GM19099 (cell line): ENCODE measurements around the gene DCAF5.

Experiments
- POLR2A ChIP-seq: IDR thresholded peaks from 3 replicates; pipeline ENCODE4 v1.6.1; 2011; ENCODE audit warnings: low read depth; ENCODE audit not compliant: insufficient read length; ENCODE audit errors: extremely low read depth

The DCAF5 gene

DNA sequence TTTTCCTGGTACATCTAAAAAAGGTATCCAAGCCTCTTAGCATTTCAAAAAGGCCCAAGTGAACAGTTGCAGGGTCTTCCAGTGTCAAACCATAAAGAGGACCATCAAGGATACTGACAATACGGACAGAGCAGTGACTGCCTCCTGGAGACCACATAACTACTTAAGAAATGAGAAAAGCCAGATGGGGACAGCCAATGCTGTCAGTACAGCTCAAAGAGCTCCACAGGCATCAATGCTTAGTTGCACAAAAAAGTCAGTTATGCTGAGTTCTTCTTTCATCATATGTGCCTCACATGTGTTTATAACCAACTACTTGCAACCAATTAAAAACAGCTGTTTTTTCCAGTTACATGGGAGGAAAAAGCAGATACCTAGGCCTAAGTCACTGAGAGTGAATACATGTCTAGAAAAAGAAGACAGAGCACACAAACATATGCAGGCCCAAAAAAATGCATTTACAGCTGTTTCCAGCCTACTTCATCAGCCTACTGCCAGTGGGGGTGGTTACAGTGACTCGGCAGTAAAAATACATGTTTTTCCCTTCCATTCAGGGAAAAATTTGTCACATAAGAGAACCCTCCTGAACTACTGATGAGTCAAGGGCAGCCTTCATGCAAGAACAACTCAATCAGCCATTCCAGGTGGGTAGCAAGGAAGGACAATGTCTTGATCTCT lies 84.0 kb downstream of the DCAF5 start:
- TF ChIP-seq POLR2A = no peak

DNA sequence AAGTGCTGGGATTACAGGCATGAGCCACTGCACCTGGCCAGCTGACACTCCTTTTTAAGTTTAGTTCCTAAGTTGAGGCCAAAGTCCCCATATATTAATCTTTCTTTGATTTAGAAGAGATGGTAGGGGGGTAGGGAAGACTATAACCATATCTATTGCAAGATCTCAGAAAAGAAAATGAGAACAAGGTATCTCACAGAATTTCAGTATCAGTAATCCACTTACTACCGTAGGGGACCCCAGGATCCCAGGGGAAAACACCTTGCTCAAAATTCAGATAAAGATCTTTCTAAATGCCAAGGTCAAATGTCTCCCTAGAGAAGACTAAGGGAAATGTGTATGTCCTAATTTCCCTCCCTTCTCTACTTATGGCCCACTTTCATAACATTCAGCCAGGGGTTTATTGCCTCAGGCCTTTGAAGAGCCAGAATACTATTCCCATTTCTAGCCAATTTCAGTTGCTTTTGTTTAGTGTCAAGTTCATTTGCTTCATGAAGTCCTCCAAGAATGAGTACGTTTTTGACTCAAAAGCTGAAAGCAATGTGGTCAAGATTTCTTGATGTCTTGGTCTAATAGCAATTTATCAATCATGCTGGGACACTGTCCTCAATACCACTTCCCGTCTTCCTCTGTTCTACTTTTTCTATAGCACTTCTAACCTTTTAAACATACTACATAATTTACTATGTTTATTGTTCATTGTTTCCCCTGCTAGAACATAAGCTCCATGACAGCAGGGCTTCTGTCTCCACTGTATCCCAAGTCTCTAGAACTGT lies 86.3 kb downstream of the DCAF5 start:
- no peak for TF ChIP-seq POLR2A

DNA sequence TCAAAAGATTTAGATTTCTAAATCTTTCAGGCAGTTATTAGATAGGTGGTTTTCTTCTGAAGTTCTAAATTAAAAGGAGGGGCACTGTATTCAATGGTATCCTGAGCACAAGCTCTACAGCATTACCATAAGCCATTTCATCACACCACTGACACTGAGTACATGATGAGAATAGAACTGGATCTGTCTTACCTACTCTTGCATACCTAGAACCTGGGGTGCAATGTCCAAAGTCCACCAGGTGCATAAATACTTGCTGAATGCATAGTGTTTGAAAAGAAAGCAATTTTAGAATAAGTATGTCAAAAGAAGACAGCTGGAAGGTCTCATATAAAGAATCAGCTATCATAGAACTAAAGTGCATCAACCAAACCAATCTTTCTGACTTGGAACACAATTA lies 88.3 kb downstream of the DCAF5 start:
- no peak for TF ChIP-seq POLR2A

DNA sequence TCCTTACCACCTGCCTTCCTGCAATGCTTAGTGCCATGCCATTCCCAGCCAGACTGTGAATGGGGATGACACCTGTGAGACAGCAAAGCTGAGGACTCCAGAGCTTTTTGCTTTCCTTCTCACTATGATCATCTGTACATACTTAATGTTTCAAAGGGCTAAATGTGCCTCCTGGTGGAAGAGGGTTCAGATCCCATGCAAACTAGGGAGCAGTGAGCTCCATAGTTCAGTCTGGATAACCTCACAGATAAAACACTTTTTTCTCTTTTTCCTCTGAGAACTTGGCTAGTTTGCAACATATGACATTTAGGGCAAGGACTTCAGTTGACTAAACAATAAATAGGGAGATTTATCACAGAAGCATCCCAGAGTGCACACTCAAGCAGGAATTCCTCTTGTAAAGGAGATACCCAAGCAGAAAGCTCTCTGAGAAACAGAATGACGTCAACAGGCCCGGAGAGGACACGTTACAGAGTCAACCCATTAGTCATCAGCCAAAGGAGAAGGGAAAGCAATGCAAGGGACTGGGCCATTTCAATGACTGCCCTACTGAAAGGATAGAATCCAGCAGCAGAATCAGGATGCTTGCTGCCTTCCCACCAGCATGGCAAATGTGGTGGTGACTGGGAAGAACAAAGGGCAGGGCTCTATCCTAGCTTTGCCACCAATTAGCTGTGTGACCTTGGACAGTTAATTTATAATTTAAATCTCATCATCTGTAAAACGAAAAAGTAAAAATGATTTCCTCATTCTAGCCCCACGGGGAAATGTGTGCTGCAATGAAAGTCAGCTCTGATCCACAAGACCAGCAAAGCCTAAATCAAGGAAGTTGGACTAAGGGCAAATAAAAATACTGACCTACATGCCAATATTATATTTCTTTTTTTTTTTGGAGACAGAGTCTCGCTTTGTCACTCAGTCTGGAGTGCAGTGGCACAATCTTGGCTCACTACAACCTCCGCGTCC lies 93.0 kb downstream of the DCAF5 start:
- TF ChIP-seq POLR2A = no peak

DNA sequence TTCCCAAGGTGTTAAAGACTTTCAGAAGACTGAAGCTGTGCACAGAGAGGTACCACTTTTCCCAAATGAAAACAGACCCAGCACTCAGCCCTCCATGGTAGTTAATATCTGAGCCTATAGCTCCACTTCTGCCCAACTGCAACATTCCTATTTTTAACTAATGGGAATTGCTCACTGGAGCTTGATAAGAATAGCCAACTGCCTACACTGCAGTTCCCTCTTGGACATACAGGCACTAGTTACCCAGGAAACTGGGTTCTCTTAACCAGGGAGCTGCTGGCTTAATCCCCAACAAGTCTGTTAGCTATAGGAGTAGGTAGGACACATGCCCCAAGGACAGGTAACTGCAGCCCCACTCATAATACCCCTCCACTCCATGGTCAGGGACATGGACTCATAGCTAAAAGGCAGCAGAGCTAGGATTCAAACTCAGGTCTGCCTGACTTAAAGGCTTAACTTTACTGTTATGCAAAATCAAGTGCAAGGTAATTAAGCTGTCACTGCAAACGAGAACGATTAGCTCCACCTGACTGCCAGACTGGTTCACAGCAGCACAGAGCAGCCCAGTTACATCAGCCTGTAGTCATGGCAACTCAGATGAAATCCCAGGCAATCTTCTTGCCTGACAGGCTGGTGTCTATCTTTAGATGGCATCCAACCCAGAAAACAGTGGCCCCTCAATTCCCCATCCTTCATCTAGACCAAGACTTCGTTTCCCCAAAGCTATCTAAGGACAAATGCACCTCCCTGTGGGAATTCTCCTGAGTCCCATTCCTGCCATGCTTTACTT lies 96.7 kb downstream of the DCAF5 start:
- no peak for TF ChIP-seq POLR2A

DNA sequence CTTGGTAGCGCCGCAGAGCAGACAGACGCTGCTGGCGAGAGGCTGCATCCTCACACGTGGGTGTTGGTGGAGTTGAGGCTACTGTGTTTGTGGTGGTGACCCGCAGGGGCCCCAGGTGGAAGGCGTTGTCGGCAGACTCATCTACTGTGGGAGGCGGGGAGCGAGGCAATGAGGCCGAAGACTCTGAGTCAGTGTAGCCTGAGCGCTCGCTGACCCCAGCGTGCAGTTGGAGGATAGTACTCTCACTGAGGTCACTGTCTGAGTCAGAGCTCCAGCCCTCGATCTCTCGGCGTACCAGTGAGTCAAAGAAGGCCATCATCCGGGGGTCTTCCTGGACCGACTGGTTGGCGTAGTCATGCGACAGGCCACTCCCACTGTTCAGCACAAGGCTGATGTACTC lies 97.8 kb downstream of the DCAF5 start:
- TF ChIP-seq POLR2A = no peak

DNA sequence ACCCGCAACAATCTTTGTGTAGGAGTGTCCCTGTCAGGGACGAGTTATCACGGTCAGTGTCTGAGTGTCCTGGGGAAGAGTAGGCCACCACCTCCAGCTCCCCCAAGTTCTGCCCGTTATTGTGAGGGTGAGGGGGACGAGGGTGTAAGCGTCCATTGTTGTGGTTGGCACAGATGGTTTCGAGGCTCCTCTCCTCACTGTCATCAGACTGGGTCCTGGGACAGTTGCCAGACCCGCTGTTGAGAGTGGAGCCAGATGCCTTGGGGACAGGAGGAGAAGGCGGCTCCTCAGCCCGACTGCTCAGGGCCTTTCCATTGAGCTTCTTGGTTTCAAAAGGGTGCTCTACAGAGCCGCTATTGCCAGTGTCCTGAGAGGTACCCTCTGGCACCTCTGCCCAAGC lies 98.9 kb downstream of the DCAF5 start:
- TF ChIP-seq POLR2A = no peak

DNA sequence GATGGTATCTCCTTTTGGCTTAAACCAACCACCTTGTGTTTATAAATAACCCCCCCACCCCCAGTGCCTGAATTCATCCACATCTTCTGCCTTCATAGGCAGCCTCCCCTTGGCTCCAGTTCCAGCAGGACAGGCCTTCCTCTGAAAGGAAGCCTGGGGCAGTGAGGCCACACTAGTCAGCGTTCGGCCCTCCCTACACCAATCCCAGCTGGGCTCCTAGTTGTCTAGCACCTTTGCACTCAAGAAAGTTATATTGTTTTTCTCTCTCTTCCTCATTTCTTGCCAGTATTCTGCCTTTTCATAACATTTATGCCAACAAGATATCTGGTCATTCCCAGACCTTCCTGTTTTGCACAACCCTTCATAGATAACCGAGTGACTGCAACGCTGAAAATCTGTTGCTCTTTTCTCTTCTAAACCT lies 100.7 kb downstream of the DCAF5 start:
- TF ChIP-seq POLR2A = no peak

DNA sequence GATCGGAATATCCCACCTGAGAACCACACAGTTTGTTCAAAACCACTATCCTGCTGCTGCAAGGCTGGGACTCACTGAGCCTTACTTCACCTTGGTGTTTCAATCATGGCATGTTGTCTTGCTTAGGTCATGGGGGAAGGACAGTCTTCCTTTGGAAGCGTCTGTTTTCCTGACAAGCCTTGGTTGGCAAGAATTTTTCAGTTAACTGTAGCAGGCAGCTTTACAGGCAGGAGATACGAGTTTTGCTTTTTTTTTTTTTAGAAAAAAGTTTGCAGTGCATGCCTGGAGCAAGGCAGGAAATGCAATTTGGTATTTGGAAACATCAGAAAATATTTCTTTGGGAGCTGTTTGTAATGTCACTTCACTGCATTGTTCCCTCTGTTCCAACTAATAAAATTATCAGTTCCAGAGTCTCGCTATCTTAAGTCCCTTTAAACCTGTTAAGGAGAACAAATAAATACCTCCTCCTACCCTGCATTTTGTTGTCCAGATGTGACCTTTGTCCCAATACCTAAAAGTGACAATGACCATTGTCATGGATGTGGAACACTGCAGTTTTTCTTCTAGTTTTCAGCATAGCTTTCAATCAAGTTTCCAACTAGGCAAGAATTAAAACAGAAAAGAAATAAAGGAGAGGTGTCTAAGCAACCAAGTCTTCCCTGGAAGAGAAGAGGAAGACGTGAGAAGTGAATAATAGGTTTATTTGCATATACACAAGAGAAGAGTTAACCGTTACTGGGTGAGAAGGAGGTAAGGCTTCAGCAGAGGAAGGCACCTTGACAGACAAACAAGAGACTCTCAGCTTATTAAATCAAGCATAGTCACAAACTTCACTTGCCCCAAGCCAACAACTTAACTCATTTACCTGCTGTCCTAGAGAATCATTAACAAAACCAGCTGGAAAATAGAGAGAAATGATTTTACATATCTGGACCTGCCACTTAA lies 102.4 kb downstream of the DCAF5 start:
- no peak for TF ChIP-seq POLR2A

DNA sequence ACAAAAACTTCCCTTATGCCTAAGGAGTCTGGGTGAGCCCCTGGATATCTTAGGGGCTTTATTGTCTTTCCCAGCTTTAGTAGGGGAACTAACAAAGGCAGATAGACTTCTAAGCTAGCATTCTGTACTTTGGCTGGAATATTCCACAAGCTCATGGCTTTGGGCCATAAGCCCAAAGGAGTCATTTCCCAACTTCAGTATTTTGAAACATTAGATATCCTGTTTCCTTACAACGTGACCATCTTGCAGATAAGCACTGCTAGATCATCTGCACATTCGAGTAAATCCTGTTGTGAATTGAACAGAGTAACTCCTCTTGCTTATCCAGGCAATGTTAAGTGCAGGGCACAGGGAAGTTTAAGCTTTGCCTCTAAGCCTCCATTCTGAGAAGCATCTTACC lies 103.2 kb downstream of the DCAF5 start:
- TF ChIP-seq POLR2A = no peak

DNA sequence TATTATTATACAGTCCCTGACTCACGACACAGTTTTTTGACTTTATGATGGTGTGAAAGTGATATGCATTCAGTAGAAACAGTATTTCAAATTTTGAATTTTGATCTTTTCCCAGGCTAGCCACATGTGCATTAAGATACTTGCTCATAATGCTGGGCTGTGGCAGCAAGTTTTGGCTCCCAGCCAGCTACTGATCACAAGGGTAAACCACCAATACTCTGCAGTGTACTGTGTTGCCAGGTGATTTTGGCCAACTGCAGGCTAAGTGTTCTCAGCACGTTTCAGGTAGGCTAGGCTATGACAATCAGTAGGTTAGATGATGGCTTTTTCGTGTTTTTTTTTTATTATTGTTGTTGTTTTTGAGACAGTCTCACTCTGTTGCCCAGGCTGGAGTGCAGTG lies 104.5 kb downstream of the DCAF5 start:
- TF ChIP-seq POLR2A = no peak

DNA sequence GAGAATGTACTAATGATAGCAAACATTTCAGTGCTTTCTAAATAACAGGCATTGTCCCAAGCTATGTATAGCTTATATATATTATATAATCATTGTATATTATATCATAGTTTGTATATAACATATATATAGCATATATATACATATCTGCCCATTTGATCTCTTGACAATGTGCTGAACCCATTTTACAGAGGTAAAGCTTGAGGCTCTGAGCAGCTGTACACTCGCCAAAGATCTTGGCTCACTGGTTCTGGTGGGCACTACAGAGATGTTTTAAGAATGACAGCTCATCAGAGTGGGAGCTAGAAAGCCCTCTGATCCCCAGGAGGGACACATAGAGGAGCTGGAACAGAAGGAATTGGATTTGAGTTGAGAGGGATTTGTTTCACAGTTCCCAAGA lies 105.7 kb downstream of the DCAF5 start:
- TF ChIP-seq POLR2A = no peak

DNA sequence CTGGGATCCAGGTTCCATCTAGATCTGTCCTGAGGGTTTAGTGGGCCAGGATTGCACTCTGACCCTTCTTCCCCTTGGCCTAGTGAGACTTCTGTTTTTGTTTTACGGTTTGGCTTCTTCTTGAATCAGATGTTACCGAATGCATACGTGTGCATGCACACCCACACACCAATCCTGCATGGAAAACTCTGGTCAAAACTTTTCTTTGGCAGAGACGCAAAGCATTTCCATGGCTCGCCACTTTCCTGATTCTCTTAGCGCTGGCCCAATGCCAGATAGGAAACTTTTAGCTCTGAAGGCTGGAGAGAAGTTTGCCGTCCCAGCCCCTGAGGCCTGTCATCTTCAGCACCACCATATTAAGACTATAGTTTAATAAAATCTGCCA lies 106.5 kb downstream of the DCAF5 start:
- no peak for TF ChIP-seq POLR2A

DNA sequence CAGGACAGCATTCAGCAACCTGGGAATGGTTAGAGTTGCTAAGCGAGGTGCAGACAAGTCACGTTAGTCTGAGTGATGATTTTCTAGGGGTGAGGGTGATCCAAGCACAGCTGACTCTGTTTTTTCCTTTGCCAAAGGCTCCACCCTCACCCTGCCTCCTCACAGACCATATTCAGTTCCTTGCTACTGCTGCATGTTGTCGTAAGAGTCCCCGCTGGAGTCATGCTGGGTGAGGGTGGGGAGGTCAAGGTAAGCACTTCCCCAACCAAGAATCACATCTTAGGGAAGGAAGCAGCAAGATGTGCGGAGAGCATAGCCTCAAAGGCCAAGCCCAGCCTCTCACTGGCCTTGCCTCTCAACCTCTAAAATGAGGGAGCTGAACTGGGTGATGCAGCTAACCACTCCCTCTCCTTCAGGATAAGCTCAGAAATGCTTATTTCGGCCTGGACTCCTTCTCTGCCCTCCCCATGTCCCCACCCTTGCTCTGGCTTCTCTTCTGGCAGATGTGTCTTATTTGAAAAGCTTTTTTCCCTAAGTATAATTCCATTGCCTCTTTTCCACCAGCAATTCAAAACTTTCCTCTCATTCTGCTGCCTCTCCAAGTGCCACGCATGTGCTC lies 107.0 kb downstream of the DCAF5 start:
- TF ChIP-seq POLR2A = no peak
